Measurements from ENCODE around the gene FAM217A.

The FAM217A gene

DNA sequence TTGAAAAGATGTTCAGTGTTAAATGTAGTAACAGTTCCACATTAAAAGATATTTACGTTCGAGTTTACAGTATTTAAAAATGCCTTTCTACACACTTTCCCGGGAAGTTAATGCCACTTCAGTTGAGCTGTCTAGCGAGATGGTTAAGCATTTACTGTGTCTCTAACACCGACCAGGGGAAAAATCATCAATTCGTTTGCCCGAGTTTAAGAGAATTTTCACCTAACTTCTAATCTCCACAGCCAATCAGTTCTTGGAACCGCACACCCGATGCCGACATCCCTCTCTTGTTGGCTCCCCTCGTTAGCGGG, 58.2 kb downstream of the FAM217A start:
- peak overlapping the region; percentile 35 for H2AFZ ChIP-seq (ENCODE audit: low read depth, low read length)

DNA sequence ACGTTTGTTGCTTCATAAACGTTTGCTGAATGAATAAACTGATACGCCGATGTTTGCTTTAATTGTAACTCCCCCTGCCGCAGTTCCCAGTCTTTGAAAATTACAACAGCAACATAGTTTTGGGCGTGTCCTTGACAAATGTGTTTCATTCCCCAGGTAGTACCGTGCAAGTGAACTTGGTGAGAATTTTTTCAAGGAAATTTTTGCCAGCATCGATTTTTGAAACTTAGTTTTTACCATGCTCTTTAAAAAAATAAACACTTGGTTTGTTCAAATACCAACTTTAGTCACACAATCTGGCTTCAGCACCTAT, 60.1 kb downstream of the FAM217A start:
- Histone ChIP-seq H3K4me3 (ENCODE audit: low read length) (peak overlapping the region; percentile 97), H3K4me2 (ENCODE audit: low read length) (peak overlapping the region; percentile 56), H3K36me3 (replicated peaks; ENCODE audit: low read depth, low read length) (no peaks in the 10 kb centered on the region), H3K9me3 (ENCODE audit: insufficient read depth, low read length) (no peaks in the 10 kb centered on the region), H3K9ac (ENCODE audit: low read length) (peak overlapping the region; percentile 90), H3K27me3 (ENCODE audit: low read depth, low read length) (no peaks in the 10 kb centered on the region), H3K79me2 (ENCODE audit: low read length) (peaks cover 76% of the 10 kb centered on the region), H3K4me1 (ENCODE audit: low read length) (peaks cover 21% of the 10 kb centered on the region), H3K27ac (ENCODE audit: low read length) (peak overlapping the region; percentile 88), H4K20me1 (ENCODE audit: insufficient read depth, low read length) (peaks cover 19% of the 10 kb centered on the region), H2AFZ (ENCODE audit: low read depth, low read length) (peak overlapping the region; percentile 35; the same call in 1 of the 2 replicates)
- TF ChIP-seq EZH2phosphoT487 (IDR thresholded peaks at IDR 0.05; ENCODE audit: low read depth) = no peak
- TF ChIP-seq, protein P1, sequence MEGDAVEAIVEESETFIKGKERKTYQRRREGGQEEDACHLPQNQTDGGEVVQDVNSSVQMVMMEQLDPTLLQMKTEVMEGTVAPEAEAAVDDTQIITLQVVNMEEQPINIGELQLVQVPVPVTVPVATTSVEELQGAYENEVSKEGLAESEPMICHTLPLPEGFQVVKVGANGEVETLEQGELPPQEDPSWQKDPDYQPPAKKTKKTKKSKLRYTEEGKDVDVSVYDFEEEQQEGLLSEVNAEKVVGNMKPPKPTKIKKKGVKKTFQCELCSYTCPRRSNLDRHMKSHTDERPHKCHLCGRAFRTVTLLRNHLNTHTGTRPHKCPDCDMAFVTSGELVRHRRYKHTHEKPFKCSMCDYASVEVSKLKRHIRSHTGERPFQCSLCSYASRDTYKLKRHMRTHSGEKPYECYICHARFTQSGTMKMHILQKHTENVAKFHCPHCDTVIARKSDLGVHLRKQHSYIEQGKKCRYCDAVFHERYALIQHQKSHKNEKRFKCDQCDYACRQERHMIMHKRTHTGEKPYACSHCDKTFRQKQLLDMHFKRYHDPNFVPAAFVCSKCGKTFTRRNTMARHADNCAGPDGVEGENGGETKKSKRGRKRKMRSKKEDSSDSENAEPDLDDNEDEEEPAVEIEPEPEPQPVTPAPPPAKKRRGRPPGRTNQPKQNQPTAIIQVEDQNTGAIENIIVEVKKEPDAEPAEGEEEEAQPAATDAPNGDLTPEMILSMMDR (IDR thresholded peaks at IDR 0.05; ENCODE audit: low read depth, low read length) = no peak

More for the DNA sequence above, 58.2 kb downstream of the FAM217A start:
- no peak for TF ChIP-seq EZH2phosphoT487 (IDR thresholded peaks at IDR 0.05; ENCODE audit: low read depth)
- TF ChIP-seq, protein P1 (IDR thresholded peaks at IDR 0.05; ENCODE audit: low read depth, low read length) = no peak
- Histone ChIP-seq H3K79me2 (ENCODE audit: low read length) (peaks cover 76% of the 10 kb centered on the region), H3K4me3 (ENCODE audit: low read length) (peak overlapping the region; percentile 79), H3K4me2 (ENCODE audit: low read length) (peak overlapping the region; percentile 89), H4K20me1 (ENCODE audit: insufficient read depth, low read length) (peaks cover 38% of the 10 kb centered on the region), H3K9me3 (ENCODE audit: insufficient read depth, low read length) (no peaks in the 10 kb centered on the region), H3K27ac (ENCODE audit: low read length) (peak overlapping the region; percentile 82), H3K4me1 (ENCODE audit: low read length) (peaks cover 21% of the 10 kb centered on the region), H3K36me3 (replicated peaks; ENCODE audit: low read depth, low read length) (no peaks in the 10 kb centered on the region), H3K27me3 (ENCODE audit: low read depth, low read length) (no peaks in the 10 kb centered on the region), H3K9ac (ENCODE audit: low read length) (peak overlapping the region; percentile 75)

Measured in OCI-LY3 (cell line).